RWPE1 (cell line): Measurements from ENCODE around the gene LRRC31.

Experiments
- CTCF ChIA-PET: fragments of 350-600 bp; sonication (Branson Sonifier 250); formaldehyde crosslinking; extraction: SDS; loops from one replicate; lab custom pipeline; 2021; lab: Yijun Ruan, JAX
- POLR2A ChIA-PET: fragments of 400-600 bp; formaldehyde crosslinking; extraction: SDS; loops from one replicate; lab custom pipeline; 2020; ENCODE audit warnings: antibody characterized with exemption; ENCODE audit not compliant: low non-redundant PET; lab: Yijun Ruan, JAX
- DNase-seq: peaks from one replicate; pipeline ENCODE4 v3.0.0; 2012; ENCODE audit warnings: low spot score
- H3K27ac ChIP-seq: fragments of 450-650 bp; 2 replicates; pipeline ENCODE4 v1.5.1; 2017
- TF ChIP-seq, protein P1 (sequence below): fragments of 450-650 bp; conservative IDR thresholded peaks from 2 replicates; pipeline ENCODE4 v1.5.1; 2017; ENCODE audit warnings: low read depth, mild to moderate bottlenecking

The LRRC31 gene

DNA sequence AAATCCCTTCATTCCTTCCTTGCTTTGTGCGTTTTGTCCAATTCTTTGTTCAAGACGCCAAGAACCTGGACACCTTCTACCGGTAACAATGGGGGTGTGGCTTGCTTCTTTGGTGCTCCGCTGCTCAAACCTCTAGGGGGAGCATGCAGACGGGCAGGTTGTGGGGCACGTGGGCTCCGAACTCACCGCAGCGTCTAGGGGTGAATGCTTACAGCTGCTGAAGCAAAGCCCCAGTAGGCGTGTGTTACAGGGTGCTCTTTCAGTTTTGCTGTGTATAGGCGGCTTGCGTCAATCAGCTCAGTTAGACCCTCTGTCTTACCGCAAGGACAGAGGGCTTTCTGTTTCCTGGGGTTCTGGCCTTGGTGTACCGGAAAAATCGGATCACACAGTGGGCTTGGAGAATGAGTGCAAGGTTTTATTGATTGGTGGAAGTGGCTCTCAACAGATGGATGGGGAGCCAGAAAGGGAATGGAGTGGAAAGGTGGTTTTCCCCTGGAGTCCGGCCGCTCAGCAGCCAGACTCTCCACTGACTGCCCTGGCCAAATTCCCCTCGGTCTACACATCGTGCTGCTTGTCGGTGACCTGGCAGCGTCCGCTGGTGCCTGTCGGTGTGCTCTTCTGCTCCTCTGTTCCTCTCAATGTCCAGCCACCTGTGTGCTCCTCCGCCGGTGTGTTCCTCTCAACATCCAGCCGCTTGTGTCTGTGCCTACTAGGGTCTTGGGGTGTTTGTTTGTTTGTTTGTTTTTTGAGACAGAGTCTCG is 55.8 kb downstream of the LRRC31 start:
- CTCF ChIA-PET = no interaction called here

DNA sequence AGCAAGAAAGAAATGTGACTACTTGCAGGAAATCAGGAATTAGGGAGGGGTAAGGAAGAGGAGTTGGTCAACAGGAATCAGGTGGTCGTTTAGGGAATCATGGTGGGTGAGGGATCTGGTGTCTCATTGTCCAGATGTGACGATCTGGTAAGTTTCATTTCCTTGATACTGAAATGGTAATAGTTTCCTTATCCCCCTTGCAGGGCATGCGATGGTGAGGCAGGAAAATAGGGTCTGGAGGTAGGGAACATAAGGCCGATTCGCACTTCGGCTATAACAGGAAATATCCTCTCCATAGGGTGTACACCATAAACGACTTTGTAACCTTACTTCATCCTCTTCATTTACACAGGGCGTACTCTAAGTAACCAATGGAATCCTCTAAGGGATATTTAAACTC is 56.5 kb downstream of the LRRC31 start:
- TF ChIP-seq, protein P1, sequence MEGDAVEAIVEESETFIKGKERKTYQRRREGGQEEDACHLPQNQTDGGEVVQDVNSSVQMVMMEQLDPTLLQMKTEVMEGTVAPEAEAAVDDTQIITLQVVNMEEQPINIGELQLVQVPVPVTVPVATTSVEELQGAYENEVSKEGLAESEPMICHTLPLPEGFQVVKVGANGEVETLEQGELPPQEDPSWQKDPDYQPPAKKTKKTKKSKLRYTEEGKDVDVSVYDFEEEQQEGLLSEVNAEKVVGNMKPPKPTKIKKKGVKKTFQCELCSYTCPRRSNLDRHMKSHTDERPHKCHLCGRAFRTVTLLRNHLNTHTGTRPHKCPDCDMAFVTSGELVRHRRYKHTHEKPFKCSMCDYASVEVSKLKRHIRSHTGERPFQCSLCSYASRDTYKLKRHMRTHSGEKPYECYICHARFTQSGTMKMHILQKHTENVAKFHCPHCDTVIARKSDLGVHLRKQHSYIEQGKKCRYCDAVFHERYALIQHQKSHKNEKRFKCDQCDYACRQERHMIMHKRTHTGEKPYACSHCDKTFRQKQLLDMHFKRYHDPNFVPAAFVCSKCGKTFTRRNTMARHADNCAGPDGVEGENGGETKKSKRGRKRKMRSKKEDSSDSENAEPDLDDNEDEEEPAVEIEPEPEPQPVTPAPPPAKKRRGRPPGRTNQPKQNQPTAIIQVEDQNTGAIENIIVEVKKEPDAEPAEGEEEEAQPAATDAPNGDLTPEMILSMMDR = no peak
- H3K27ac ChIP-seq = no peak overlapping the region
- no peak for DNase-seq
- CTCF ChIA-PET = no interaction called here
- POLR2A ChIA-PET = no interaction called here

More for the DNA sequence above, 55.8 kb downstream of the LRRC31 start:
- TF ChIP-seq, protein P1 = no peak
- DNase-seq = no peak
- POLR2A ChIA-PET = no interaction called here
- no peak overlapping the region for H3K27ac ChIP-seq

DNA sequence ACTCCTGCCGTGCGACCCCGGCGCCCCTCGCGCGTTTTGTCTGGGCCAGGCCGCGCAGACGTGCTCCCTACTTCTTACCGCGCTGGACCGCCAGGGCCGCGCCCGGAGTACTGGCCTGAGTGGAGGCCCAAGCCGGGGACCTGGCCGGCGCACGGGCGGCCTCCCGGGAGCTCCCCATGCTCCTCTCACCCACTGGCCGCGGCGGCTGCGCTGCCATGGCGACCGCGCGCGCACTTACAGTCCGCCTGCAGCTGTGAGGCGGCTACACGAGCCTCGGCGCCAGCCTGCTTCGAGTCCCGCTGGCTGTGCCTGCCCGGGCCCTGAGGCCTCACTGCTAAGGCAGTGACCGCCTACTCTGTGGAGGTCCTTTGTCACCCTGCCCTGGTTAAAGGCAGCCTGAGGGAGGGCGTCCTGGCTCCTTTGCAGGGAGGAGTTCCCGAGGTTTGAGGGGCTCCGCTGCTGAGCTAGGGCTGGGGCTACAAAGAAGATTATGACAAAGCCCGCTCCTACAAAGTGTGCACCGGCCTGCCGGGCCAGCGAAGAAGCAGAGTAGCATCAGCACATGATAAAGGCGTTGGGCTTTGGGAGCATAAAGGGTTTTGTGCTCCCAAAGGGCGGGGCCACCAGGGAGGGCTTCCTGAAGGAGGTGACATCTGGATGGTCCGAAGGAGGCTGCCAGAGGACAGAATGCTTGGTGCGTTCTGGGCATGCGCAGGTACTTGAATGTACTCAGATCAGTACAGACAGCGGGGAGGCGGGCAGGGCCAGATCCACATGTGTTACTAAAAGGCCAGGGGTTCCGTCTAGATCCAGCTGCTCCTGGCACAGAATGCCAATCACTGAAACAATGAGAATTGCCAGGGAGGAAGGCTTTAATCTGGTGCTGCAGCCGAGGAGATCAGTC is 57.2 kb downstream of the LRRC31 start, which contains the start of the genes LRRC34 and LRRIQ4:
TSS of gene LRRC34 (minus strand) at position 573 of the 904 bp plus-strand sequence. CDS start at position 217, 356 bp downstream.
TSS of gene LRRIQ4 (plus strand) at position 539 of the 904 bp plus-strand sequence. CDS start 9,052 bp downstream, outside the sequence.
- CTCF ChIA-PET = no interaction called here

DNA sequence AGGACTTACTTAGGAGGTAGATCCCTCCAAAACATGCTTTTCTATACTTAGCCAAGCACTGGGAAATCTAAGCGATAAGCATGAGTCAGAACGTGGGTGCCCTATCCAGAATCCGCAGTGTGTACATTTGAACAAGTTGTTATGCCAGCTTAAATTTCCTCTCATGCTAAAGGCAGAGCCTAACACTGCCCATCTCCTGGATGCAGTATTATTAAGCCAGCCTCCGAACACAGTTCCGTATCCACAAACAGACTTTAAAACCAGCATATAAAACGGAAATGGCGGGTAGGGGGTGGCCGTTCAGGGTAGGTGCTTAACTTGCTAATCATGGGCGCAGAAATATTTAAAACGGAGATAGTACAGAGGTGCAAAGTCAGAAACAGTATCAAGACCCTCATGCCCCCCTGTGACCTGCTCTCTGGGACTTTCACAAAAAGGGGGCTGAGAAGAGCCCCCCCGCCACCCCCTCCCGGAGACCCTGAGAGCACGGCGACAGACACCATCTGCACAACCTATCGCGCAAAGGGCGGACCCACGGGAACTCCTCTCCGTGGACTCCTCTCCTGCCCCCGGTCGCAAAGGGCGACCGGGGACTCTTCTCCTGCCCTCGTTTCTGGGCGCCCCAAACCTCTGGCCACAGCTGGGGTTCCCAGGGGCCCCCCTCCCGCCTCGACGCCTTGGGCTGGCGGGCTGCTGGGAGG is 58.0 kb downstream of the LRRC31 start:
- DNase-seq = no peak
- ChIA-PET POLR2A (no interaction called here), CTCF (no interaction called here)

More for the DNA sequence above, 57.2 kb downstream of the LRRC31 start, which contains the start of the genes LRRC34 and LRRIQ4:
- POLR2A ChIA-PET = no interaction called here
- TF ChIP-seq, protein P1 = no peak
- H3K27ac ChIP-seq = no peak within 1 kb of the TSS
- DNase-seq = peak; percentile 20

DNA sequence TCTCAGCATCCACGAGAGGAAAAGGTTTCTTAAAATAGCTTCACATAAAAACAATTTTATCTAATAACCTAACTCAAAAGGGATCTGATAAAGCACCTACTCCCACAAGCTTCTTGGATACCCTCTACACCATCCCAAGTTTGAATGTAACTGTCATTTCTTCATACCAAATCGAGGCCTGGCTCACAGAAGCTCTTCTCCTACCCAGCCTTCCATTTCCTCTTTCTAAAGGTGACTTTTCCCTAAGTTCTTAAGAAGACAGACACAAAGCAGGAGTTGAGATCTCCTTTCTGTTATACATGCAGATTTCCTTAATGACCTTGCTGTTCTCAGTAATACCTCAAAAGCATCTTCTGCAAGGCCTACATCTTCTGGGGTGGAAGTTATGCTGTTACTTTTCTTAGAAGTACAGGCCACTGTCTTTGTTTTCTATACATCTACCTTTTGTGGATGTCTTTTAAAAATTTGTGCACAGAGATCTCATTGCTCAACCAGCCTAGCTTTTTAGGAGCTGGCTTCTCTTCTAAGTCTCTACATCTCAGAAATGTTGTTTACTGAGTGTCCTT is 60.4 kb downstream of the LRRC31 start:
- DNase-seq = no peak
- TF ChIP-seq, protein P1 = no peak
- no peak overlapping the region for H3K27ac ChIP-seq
- ChIA-PET CTCF (no interaction called here), POLR2A (interaction anchor here (0.6 kb wide), 1 partner anchor 37 kb away, joined by 6 read pairs; no protein-coding TSS in a partner anchor)

More for the DNA sequence above, 58.0 kb downstream of the LRRC31 start:
- TF ChIP-seq, protein P1 = no peak
- H3K27ac ChIP-seq = no peak overlapping the region

DNA sequence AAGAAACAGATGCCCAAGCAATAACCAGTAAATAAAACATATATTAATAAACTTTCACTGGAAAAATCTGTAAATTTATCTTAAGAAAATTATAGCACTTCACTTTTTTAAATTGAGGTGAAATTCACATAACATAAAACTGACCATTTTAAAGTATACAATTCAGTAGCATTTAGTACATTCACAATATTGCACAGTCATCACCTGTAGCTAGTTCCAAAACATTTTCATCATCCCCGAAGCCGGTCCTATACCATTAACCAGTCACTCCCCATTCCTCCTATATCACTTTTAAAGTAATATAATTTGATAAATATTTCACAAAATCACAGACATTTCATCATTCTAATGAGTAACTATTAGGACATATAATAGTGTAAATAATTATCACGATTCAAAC is 65.1 kb downstream of the LRRC31 start:
- POLR2A ChIA-PET = no interaction called here
- no peak for DNase-seq
- CTCF ChIA-PET = no interaction called here
- H3K27ac ChIP-seq = no peak overlapping the region
- TF ChIP-seq, protein P1 = no peak
